GM19324 (cell line): ENCODE results near the gene CES1.
"Not testable (repeated sequence)": the region's sequence is repeated elsewhere in the genome, so short reads cannot be mapped to it uniquely, and the experiment has no call there.

Experiments
- ATAC-seq: cut with Tn5 transposase; IDR thresholded peaks from one replicate; pipeline ENCODE4 v1.9.1; 2021; ENCODE audit warnings: mild to moderate bottlenecking, moderate library complexity; ENCODE audit not compliant: unreplicated experiment, low FRiP score

CES1 gene

GRCh38 chr16:55832773-55833691 lies at the start of gene CES1:
Gene CES1 (minus strand): TSS chr16:55833096. CDS start chr16:55833055, 41 bp downstream.
- ATAC-seq = no peak

DNA sequence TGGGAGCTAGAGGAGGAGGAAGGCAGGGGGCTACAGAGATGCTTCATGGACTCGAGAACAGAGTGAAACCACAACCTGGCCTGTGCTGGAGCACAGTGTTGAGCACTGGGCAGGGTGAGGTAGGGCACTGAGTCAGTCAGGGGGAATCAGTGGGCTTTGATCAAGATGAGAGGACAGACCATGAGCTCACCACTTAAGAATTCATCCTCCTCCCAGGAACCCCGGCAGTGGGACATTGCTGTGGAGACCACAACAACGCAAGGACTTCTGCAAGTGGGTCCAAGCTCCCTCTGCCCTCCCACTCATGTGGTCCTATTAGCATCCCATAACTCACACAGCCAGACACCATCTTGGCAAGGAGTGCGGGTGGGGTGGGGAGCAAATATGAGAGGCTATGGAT lies 44.0 kb upstream of the CES1 start:
- ATAC-seq = no peak

GRCh38 chr16:55875273-55875672 lies 42.4 kb upstream of the CES1 start, which contains the start of gene CES5A:
Gene CES5A (minus strand): TSS chr16:55875373. CDS start chr16:55875221, 152 bp downstream.
- no peak for ATAC-seq

DNA sequence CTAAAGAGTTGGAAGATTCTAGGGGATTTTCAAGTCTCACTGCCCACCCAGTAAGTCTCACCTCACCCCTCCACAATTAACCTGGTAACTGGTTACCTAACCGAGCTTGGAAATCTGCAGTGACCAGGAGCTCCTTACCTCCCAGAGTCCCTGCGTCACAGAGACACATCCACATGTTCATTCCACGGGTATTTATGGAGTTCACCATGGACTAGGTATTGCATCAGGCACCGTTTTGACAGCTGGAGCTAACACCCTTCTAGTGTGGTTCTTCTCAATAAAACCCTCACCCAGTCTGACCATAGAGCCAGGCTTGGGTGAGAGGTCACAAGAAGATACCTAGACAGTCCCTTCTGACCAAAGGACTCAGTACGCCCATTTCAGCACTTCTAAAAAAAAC lies 40.2 kb upstream of the CES1 start:
- no peak for ATAC-seq

GRCh38 chr16:55872130-55872529 lies 39.2 kb upstream of the CES1 start:
- ATAC-seq = no peak

DNA sequence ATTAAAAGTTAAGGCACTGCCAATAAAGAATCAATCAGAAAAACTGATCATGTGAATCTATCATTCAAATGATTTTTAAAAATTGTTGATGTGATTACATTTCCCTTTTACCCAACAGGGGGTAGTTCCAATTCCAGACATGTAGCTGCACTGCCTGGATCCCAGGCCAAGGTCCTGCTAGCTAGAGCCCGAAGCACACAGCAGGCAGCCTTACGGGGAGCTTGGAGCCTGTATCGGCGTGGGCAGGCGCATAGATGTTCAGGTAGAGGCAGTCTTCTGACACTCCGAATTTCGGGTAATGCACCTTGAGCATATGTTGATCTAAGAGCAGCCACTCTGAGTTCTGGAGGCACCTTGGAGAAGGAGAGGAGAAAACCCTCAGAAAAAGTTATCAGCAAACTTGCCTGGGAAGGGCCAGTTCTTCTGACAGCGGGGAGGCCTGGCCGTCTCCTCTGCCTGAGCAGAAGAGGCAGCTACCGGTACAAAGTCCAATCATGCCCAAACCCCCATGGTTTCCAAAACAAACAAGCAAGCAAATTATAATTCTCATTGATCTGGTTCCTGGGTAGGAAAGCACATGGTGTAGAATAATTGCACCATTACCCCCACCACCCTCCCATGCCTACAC lies 38.6 kb upstream of the CES1 start:
- ATAC-seq = no peak

DNA sequence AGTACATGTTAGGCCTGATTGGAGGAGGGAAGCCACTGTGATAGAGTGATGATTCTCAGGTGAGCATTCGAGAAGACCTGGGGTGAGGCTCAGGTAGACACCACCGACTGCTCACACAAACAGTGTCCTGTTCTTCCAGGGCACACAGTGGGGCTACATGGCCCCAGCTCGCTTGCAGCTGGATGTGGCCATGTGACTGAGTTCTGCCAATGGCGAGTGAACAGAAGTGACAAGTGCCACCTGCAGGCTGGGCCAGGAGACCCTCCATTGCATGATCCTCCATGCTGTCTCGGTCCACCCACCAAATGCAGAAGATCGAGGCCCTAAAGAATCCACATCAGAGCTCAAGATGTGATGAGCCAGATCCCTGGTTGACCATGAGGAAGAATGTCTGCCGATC lies 36.1 kb upstream of the CES1 start:
- no peak for ATAC-seq

GRCh38 chr16:55868137-55868536 lies 35.2 kb upstream of the CES1 start:
- no peak for ATAC-seq

- no peak for ATAC-seq
Observed at GRCh38 chr16:55861288-55861687, 28.4 kb upstream of the CES1 start.

DNA sequence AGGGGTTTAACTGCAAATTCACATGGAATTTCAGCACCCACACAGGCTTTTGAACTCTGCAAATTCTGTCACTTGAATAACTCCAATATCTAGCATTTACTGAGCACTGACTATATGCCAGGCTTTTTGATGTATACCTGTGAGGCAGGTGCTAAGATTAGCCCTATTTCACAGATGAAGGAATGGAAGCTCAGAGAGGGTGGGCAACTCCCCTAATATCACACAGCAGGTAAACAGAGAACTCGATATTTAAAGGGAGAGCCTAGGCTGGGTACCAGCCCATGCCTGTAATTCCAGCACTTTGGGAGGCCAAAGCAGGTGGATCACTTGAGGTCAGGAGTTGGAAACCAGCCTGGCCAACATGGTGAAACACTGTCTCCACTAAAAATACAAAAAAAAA lies 24.8 kb upstream of the CES1 start:
- not testable (repeated sequence) for ATAC-seq

GRCh38 chr16:55856950-55857349 lies 24.1 kb upstream of the CES1 start:
- no peak for ATAC-seq

DNA sequence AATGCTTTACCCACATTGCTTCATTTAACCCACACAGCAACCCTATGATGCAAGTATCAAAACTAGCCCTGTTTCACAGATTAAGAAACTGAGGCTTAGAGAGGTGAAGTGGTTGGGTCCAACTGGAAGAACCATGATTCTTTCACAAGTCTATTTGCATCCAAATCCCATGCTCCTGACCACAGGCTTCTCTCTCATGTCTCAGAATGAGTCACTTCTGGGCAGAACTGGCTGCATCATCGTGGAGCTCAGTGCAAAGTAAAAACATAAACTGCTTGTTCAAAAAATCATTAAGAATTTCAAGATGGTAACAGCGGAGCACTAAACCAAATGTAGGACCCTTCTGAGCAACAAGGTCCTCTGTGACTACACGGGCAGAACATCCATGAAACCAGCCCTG lies 20.2 kb upstream of the CES1 start:
- ATAC-seq = no peak

- ATAC-seq = no peak
Observed at GRCh38 chr16:55849536-55849935, 16.6 kb upstream of the CES1 start.

GRCh38 chr16:55846598-55847346 lies 13.9 kb upstream of the CES1 start:
- ATAC-seq = no peak

- ATAC-seq = no peak
Observed at GRCh38 chr16:55843105-55843395, 10.2 kb upstream of the CES1 start.

DNA sequence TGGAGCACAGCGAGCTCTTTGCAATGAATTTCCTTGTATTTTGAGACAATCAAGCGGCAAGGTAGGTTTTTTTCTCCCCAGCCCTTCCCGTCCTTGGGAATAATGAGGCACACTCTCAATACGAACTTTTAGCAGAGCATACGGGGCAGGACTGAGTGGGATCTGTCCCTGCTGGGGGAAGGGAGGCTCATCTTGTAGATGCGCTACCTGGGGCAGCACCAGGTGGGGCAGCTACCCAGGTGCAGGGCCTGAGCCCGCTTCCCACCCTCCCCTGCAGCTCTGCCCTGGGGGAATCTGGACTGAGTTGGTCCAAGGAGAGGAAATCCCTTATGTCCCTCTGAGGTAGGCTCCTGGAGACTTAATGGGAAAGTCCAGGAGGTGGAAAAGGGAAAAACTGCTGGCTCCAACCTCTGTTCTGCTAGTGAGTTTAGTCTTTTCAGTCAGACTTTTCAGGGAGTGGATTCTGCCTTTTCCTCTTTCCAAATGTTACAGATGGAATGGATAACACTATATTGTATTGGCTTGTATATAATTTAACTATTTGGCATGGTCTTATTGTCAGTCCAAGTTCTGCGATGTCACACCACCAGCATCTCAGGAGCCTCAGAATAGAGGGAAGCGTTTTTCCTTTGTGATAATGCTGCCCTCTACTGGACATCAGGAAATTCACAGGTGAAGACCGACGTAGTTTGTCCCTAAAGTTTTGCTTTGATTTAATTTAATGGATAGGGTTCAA lies 9.6 kb upstream of the CES1 start:
- ATAC-seq = no peak

DNA sequence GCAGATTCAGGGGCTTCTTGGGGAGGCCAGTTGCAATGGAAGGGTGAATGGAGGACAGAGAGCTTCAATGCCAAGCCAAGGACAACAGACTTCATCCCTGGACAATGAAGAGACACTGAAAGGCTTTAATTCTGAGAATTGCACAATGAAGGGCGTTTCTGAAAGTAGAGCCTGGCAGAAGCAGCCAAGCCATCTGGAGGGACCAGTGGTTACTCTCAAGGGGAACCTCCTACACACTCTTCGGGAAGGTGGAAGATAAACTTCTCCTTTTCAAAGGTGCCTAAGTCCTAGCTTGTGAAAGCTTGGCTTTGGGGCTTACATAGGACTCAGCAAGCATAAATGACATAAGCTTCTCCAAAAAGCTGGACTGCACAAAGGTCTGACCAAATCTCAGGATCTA lies 6.2 kb upstream of the CES1 start:
- no peak for ATAC-seq

DNA sequence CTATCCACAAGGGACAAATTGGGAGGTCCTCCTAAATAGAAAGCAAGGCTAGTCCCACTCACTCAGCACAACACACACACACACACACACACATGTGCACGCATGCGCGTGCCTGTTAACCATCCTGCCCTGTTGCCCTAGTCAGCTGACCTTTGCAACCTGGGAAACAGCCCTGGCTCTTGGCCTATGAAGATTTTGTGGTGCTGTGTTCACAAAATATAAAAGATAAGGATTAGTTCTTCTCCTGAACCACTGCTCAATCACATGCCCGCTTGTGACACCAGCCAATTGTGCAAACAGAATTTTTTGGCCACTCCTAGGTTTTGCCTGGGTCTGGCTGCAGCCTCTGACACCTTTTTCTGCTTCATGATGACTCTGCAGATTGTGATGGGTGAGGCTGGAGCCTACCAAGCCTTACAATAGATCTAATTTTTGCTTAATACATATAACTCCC lies 3.3 kb upstream of the CES1 start:
- ATAC-seq = no peak

GRCh38 chr16:55835581-55835980 lies 2.7 kb upstream of the CES1 start:
- ATAC-seq = no peak

- not testable (repeated sequence) for ATAC-seq
Observed at GRCh38 chr16:55835173-55835572, 2.3 kb upstream of the CES1 start.

DNA sequence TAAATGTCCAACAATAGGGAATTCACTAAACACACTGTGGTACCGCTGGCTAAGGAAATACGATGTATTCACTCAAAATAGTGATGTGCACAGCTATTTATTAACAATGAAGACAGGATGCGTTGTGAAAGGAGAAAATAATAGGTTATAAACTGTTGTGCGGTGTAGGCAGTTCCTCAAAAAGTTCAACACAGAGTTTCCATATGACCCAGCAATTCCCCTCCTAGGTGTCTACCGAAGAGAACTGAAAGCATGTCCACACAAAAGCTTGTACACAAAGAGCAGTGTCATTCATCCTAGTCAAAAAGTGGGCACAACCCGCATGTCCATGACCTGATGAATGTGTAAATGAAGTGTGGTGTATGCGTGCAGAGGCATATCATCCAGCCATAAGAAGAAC lies 1.2 kb upstream of the CES1 start:
- ATAC-seq = no peak
